ENCODE data around the gene HOMER2. TPM values are rescaled to one million over a fixed set of nuclear protein-coding genes. Genes with fewer than 3 reads are reported as not detected.

Gene HOMER2
- total RNA-seq, 4 donors from 2014 or later, result 2.2 to 4.3 (median 3.3) TPM

DNA sequence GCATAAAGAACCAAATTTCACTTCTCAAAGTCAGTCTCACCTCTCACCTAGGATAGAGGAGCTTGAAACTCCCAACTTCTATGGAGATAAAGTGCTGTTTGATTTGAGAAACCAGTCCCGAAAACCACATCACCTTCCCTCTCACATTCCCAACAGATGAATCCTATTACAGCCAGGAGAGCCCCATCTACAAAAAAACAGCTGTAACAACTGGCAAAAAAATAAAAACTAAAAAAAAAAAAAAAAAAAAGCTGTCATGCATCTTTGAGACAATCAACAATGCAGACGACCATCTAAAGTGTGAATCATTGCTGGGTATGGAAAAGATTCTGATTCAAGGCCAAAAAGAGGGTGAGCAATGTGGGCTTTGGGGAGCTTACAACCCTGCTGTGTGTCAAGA, 23.8 kb downstream of the HOMER2 start:
- no peak overlapping the region for H3K27ac ChIP-seq

GRCh38 chr15:82923744-82924143, 28.8 kb downstream of the HOMER2 start:
- H3K4me1 ChIP-seq, result no peaks in the 10 kb centered on the region
- H3K27ac ChIP-seq, result no peak overlapping the region
- H3K9me3 ChIP-seq, result no peaks in the 10 kb centered on the region
- TF ChIP-seq POLR2A (IDR thresholded peaks at IDR 0.05) (no peak), CTCF (IDR thresholded peaks at IDR 0.05) (no peak)
- H3K27me3 ChIP-seq, result no peaks in the 10 kb centered on the region
- no peaks in the 10 kb centered on the region for H3K36me3 ChIP-seq
- H3K4me3 ChIP-seq, result no peak overlapping the region
- DNase-seq, result no peak

More for the DNA sequence above, 23.8 kb downstream of the HOMER2 start:
- no peak for DNase-seq
- Histone ChIP-seq H3K27me3 (no peaks in the 10 kb centered on the region), H3K36me3 (no peaks in the 10 kb centered on the region), H3K4me1 (no peaks in the 10 kb centered on the region), H3K4me3 (no peak overlapping the region), H3K9me3 (no peaks in the 10 kb centered on the region)
- no peak for TF ChIP-seq POLR2A (IDR thresholded peaks at IDR 0.05)

GRCh38 chr15:82922737-82923136, 29.8 kb downstream of the HOMER2 start:
- no peak overlapping the region for H3K4me3 ChIP-seq
- no peak overlapping the region for H3K27ac ChIP-seq
- H3K36me3 ChIP-seq, result no peaks in the 10 kb centered on the region
- TF ChIP-seq POLR2A (IDR thresholded peaks at IDR 0.05) (no peak), CTCF (IDR thresholded peaks at IDR 0.05) (no peak)
- H3K4me1 ChIP-seq, result no peaks in the 10 kb centered on the region
- no peak for DNase-seq
- H3K27me3 ChIP-seq, result no peaks in the 10 kb centered on the region
- H3K9me3 ChIP-seq, result no peaks in the 10 kb centered on the region

- no peaks in the 10 kb centered on the region for H3K4me1 ChIP-seq
- DNase-seq, result no peak
- no peak overlapping the region for H3K27ac ChIP-seq
- H3K9me3 ChIP-seq, result no peaks in the 10 kb centered on the region
- no peak overlapping the region for H3K4me3 ChIP-seq
- no peaks in the 10 kb centered on the region for H3K36me3 ChIP-seq
- H3K27me3 ChIP-seq, result no peaks in the 10 kb centered on the region
- TF ChIP-seq CTCF (IDR thresholded peaks at IDR 0.05) (no peak), POLR2A (IDR thresholded peaks at IDR 0.05) (no peak)
These were observed 30.6 kb downstream of the HOMER2 start for GRCh38 chr15:82921939-82922338.

DNA sequence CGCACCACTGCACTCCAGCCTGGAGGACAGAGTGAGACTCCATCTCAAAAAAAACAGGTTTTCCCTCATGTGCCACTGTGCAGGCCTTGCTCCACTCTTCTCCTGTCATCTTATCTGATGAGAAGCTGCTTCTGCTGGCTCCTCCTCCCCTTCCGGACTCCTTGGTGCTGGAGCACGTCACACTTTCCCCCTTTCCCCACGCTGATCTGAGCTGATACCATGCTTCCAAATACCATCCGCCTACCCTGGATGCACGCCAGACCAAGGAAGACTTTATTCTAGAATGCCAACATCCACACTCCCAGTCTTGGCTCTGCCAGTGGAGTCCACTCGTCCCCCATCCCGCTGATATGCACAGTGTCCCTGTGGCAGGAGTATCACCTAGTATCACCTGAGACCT, 31.3 kb downstream of the HOMER2 start:
- Histone ChIP-seq H3K4me1 (no peaks in the 10 kb centered on the region), H3K9me3 (no peaks in the 10 kb centered on the region), H3K27ac (no peak overlapping the region), H3K27me3 (no peaks in the 10 kb centered on the region), H3K36me3 (no peaks in the 10 kb centered on the region), H3K4me3 (no peak overlapping the region)
- no peak for DNase-seq
- no peak for TF ChIP-seq CTCF (IDR thresholded peaks at IDR 0.05)
- no peak for TF ChIP-seq POLR2A (IDR thresholded peaks at IDR 0.05)

DNA sequence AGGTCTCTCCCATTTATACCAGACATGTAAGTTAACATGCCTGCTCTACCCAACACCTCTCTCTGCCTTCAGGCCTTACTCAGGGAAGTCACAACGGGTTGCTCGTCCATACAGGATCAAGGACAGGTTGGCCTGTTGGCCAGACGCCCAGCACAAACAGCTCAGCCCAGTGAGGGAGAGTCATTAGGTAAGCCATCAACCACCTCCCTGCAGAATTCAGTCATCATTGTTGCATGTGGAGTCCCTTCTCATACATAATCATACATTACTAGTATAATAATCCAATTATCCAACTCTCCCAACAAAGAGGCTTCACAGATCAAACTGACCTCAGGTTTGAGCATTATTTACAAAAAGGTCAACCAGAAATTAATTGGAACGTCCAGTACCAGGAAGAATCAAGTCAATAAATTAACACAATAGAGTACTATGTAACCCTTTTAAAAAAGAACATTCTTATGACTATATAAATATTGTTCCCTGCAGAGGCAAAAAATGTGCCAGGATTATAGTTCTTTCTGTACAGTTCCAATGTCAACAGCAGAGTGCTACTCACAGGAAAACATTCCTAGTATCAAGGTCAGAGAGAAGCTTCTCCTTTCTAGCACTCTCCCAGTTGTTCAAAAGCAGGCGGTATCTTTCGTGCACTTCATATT, 33.2 kb downstream of the HOMER2 start:
- no peaks in the 10 kb centered on the region for H3K4me1 ChIP-seq
- H3K27me3 ChIP-seq, result no peaks in the 10 kb centered on the region
- DNase-seq, result no peak
- no peak overlapping the region for H3K27ac ChIP-seq
- no peak for TF ChIP-seq CTCF (IDR thresholded peaks at IDR 0.05)
- TF ChIP-seq POLR2A (IDR thresholded peaks at IDR 0.05), result no peak
- no peaks in the 10 kb centered on the region for H3K36me3 ChIP-seq
- no peaks in the 10 kb centered on the region for H3K9me3 ChIP-seq
- H3K4me3 ChIP-seq, result no peak overlapping the region
